ENCODE data around the gene SUCLG2.

DNA sequence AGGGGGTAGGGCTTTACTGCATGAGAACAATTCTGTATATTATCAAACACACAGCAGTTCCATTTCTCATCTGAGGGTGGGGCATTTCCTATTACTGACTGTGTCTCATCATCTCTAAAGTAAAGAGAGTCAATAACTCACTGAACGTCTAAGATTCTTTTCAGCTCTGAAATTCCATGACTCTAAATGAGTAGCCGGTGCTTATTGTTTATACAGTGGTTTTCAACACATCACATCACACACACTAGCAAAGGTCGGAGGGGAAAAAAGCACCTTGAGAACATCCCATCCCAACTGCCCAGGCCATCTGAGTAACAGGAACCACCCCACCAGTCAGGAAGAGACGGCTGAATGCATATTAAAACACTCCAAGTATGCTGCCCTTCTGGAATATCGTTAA, 196.0 kb downstream of the SUCLG2 start:
- TF ChIP-seq, protein P1, sequence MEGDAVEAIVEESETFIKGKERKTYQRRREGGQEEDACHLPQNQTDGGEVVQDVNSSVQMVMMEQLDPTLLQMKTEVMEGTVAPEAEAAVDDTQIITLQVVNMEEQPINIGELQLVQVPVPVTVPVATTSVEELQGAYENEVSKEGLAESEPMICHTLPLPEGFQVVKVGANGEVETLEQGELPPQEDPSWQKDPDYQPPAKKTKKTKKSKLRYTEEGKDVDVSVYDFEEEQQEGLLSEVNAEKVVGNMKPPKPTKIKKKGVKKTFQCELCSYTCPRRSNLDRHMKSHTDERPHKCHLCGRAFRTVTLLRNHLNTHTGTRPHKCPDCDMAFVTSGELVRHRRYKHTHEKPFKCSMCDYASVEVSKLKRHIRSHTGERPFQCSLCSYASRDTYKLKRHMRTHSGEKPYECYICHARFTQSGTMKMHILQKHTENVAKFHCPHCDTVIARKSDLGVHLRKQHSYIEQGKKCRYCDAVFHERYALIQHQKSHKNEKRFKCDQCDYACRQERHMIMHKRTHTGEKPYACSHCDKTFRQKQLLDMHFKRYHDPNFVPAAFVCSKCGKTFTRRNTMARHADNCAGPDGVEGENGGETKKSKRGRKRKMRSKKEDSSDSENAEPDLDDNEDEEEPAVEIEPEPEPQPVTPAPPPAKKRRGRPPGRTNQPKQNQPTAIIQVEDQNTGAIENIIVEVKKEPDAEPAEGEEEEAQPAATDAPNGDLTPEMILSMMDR (IDR thresholded peaks at IDR 0.05): no peak
- no peak for TF ChIP-seq EZH2 (IDR thresholded peaks at IDR 0.05)
